Measurements from ENCODE around the gene TRIM73.
A peak's percentile ranks its signal among the peaks of the same experiment; 100 is the strongest.
"Not testable (repeated sequence)": the region's sequence is repeated elsewhere in the genome, so short reads cannot be mapped to it uniquely, and the experiment has no call there.

Gene TRIM73

GRCh38 chr7:75414708-75415427 is 19.4 kb downstream of the TRIM73 start:
- DNase-seq (ENCODE audit: low read depth); H3K4me3 ChIP-seq (ENCODE audit: low read depth, low read length): not testable (repeated sequence)

GRCh38 chr7:75415428-75415817 is 20.0 kb downstream of the TRIM73 start:
- not testable (repeated sequence) for DNase-seq (ENCODE audit: low read depth); H3K4me3 ChIP-seq (ENCODE audit: low read depth, low read length)

GRCh38 chr7:75415829-75416373 is 20.5 kb downstream of the TRIM73 start:
- not testable (repeated sequence) for DNase-seq (ENCODE audit: low read depth); H3K4me3 ChIP-seq (ENCODE audit: low read depth, low read length)

GRCh38 chr7:75416787-75417186 is 21.4 kb downstream of the TRIM73 start:
- not testable (repeated sequence) for DNase-seq (ENCODE audit: low read depth); H3K4me3 ChIP-seq (ENCODE audit: low read depth, low read length)

- not testable (repeated sequence) for H3K4me3 ChIP-seq (ENCODE audit: low read depth, low read length); DNase-seq (ENCODE audit: low read depth)
Measured at GRCh38 chr7:75418292-75418858, 22.9 kb downstream of the TRIM73 start.

GRCh38 chr7:75419210-75419609 is 23.8 kb downstream of the TRIM73 start:
- H3K4me3 ChIP-seq (ENCODE audit: low read depth, low read length); DNase-seq (ENCODE audit: low read depth): not testable (repeated sequence)

- not testable (repeated sequence) for DNase-seq (ENCODE audit: low read depth); H3K4me3 ChIP-seq (ENCODE audit: low read depth, low read length)
Measured at GRCh38 chr7:75419693-75420092, 24.3 kb downstream of the TRIM73 start.

DNA sequence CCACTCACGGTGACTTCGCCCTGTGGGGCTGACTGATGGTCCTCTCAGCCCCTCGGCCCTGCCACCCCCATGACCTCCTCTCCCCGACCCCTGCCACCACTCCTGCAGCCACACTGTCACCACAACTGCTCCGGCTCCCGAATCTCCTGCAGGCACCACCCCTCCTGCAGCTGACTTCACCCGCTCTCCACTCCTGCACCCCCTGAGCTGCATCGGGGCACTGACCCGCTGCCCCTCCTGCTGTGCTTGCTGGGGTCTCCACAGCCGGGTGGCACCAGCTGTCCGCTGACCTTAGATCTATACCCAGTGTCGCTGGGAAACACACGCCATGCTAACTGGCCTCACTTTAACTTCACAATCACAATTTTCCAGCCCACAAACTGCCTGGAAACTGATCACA is 24.7 kb downstream of the TRIM73 start:
- DNase-seq (ENCODE audit: low read depth); H3K4me3 ChIP-seq (ENCODE audit: low read depth, low read length): not testable (repeated sequence)

DNA sequence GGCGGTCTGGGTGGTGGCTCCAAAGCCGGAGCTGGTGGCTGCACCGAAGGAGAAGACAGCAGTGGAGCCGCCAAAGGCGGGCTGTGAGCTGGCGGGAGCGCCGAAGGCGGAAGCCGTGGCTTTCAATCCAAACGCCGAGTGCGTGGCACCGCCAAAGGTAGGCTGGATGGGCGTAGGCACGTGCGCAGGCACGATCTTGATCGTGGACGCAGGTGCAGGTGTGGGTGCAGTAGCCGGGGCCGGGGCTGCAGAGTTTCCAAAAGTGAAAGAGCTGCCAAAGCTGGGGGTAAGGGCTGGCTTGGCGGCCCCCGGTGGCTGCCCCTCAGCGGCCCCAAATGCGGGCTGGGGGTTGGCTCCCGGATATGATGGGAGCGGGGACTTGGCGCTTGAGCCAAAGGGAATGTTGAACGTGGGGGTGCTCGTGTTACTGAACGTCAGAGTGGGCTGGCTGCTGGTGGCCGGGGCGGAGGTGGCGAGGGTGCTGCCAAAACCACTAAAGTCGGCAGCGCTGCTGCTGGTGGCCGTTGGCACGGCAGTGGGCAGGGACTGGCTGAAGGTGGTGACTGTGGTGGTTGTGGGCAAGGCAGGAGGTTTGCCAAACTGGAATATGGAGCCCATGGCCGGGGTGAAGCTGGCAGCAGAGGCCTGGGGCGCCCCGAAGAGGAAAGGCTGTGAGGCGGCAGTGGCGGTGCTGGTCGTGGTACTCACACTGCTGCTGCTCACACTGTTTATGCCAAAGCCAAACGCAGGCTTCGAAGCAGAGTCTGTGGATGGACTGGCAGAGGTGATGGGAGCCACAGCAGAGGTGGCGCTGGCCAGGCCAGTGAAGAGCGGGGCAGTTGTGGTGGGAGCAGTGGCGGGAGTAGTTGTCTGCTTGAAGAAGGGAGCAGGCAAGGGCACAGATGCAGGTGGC is 26.6 kb downstream of the TRIM73 start:
- DNase-seq (ENCODE audit: low read depth); H3K4me3 ChIP-seq (ENCODE audit: low read depth, low read length): not testable (repeated sequence)

- H3K4me3 ChIP-seq (ENCODE audit: low read depth, low read length); DNase-seq (ENCODE audit: low read depth): not testable (repeated sequence)
Measured at GRCh38 chr7:75423481-75423880, 28.1 kb downstream of the TRIM73 start.

- TF ChIP-seq, protein P1, sequence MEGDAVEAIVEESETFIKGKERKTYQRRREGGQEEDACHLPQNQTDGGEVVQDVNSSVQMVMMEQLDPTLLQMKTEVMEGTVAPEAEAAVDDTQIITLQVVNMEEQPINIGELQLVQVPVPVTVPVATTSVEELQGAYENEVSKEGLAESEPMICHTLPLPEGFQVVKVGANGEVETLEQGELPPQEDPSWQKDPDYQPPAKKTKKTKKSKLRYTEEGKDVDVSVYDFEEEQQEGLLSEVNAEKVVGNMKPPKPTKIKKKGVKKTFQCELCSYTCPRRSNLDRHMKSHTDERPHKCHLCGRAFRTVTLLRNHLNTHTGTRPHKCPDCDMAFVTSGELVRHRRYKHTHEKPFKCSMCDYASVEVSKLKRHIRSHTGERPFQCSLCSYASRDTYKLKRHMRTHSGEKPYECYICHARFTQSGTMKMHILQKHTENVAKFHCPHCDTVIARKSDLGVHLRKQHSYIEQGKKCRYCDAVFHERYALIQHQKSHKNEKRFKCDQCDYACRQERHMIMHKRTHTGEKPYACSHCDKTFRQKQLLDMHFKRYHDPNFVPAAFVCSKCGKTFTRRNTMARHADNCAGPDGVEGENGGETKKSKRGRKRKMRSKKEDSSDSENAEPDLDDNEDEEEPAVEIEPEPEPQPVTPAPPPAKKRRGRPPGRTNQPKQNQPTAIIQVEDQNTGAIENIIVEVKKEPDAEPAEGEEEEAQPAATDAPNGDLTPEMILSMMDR (conservative IDR thresholded peaks at IDR 0.05; ENCODE audit: low read depth, low read length), result peak; percentile 8
- DNase-seq (ENCODE audit: low read depth); H3K4me3 ChIP-seq (ENCODE audit: low read depth, low read length): not testable (repeated sequence)
Measured at GRCh38 chr7:75439000-75439399, 43.6 kb downstream of the TRIM73 start.

DNA sequence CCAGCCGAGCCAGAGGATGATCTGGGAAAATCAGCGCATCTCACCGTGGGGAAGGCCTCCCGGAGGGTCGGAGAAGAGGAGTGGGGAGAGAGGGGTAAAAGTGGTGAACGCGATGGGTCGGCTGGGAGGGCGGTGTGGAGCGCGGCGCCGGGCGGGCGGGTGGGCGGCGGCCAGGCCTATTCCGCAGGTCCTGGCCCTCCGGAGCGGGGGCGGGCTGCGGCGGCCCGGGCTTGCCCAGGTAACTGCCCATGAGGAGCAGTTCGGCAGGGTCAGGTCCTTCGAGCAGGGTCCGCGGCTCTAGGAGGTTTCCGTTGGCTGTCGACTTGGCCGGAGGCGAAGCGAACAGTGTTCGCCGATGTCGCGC is 46.7 kb downstream of the TRIM73 start:
- peak overlapping the region; percentile 51 for H3K4me3 ChIP-seq (ENCODE audit: low read depth, low read length)
- peak; percentile 2 for DNase-seq (ENCODE audit: low read depth)

GRCh38 chr7:75442465-75443111 is 47.2 kb downstream of the TRIM73 start:
- H3K4me3 ChIP-seq (ENCODE audit: low read depth, low read length), result peak overlapping the region; percentile 63
- DNase-seq (ENCODE audit: low read depth), result peak; percentile 10

GRCh38 chr7:75449946-75450345 is 54.5 kb downstream of the TRIM73 start:
- DNase-seq (ENCODE audit: low read depth); H3K4me3 ChIP-seq (ENCODE audit: low read depth, low read length): not testable (repeated sequence)
